Cardiac muscle cell (in vitro differentiated cells and primary cell): Measurements from ENCODE around the gene SLC4A8. TPM values are rescaled to one million over a fixed set of nuclear protein-coding genes. Genes with fewer than 3 reads are reported as not detected.
A peak's percentile ranks its signal among the peaks of the same experiment; 100 is the strongest.

ENCODE experiments used
- DNase-seq, 2 donors: peaks; one replicate each; pipeline versions ENCODE4 v3.0.0 to v3.0.0-alpha.2; 2010 to 2017; ENCODE audit warnings: low read depth in 1 of 2, low spot score in 1 of 2
- H3K27ac ChIP-seq: fragments of 200-600 bp; sonication (generic); 2 replicates; pipeline ENCODE4 v1.5.1; 2016
- H3K27me3 ChIP-seq: fragments of 200-600 bp; sonication (generic); 2 replicates; pipeline ENCODE4 v1.6.0; 2016; ENCODE audit warnings: control low read depth
- H3K36me3 ChIP-seq: fragments of 200-600 bp; sonication (generic); 2 replicates; pipeline ENCODE4 v1.5.1; 2016; ENCODE audit warnings: control low read depth
- H3K4me1 ChIP-seq: fragments of 200-600 bp; sonication (generic); 2 replicates; pipeline ENCODE4 v1.8.1; 2017; ENCODE audit warnings: low read depth, mild to moderate bottlenecking, mixed run types
- H3K4me3 ChIP-seq: fragments of 200-600 bp; sonication (generic); 2 replicates; pipeline ENCODE4 v1.5.1; 2016; ENCODE audit warnings: mild to moderate bottlenecking
- H3K9me3 ChIP-seq: fragments of 200-600 bp; sonication (generic); 2 replicates; pipeline ENCODE4 v1.5.1; 2017; ENCODE audit warnings: low read depth, mild to moderate bottlenecking, control low read depth
- polyA plus RNA-seq: library from polyadenylated mRNA; unstranded; fragments of >200 nt; fragmentation: Nextera tagmentation; extraction: Ambion mirVana; gene quantifications from 2 replicates; pipeline ENCODE4 v1.2.1, GENCODE V29; 2016
- total RNA-seq: library from RNA; depleted of rRNA; stranded (reverse); fragments of >200 nt; gene quantifications from 2 replicates; pipeline ENCODE4 v1.2.3, GENCODE V29; 2016
- TF ChIP-seq, protein P1 (sequence below): IDR thresholded peaks from 2 replicates; pipeline ENCODE4 v1.5.1; 2012; ENCODE audit warnings: low read depth, mild to moderate bottlenecking, low read length

The SLC4A8 gene
- total and polyA plus RNA-seq, 2 experiments from 2014 or later = 1.9 to 4.9 TPM

DNA sequence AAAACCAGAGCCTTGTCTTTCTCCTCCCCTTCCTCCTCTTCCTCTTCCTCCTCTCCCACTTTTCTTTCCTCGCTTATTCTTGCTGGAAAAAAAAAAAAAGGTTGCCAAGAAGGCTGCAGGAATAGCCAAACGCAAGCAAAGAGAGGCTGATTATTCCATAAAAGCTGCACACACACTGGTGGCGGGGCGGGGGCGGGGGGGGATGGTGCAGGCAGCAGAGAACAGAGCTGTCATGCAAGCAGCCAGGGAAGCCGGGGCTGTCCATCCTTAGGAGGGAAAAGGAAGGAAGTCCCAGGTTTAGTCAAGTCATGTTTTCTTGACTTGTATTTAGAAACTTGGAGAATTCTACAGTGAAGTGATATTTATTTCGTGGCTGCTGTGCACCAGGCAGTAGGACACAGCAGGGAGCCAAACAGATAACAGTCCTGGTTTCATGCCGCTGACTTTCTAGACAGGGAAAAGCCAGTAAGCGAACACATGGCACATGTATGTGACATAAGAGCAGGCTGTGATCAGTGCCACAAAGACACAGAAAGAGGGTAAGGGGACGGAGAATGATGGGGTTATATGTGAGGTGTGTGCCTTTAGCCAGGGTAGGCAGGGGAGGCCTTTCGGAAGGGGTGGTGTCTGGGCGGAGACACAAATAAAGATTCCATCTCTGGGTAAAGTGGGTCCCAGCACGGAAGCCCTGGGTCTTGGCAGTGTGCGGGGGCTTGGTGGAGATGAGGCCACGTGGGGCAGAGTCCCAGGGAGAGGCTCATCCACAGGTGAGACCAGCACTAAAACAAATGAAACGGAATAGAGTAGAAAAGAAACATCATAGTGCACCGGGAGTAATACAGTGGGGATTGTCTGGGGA, 109.8 kb downstream of the SLC4A8 start:
- no peaks in the 10 kb centered on the region for H3K9me3 ChIP-seq
- H3K36me3 ChIP-seq = no peaks in the 10 kb centered on the region
- no peak overlapping the region for H3K27ac ChIP-seq
- H3K4me1 ChIP-seq = no peaks in the 10 kb centered on the region
- H3K27me3 ChIP-seq = no peaks in the 10 kb centered on the region
- TF ChIP-seq, protein P1, sequence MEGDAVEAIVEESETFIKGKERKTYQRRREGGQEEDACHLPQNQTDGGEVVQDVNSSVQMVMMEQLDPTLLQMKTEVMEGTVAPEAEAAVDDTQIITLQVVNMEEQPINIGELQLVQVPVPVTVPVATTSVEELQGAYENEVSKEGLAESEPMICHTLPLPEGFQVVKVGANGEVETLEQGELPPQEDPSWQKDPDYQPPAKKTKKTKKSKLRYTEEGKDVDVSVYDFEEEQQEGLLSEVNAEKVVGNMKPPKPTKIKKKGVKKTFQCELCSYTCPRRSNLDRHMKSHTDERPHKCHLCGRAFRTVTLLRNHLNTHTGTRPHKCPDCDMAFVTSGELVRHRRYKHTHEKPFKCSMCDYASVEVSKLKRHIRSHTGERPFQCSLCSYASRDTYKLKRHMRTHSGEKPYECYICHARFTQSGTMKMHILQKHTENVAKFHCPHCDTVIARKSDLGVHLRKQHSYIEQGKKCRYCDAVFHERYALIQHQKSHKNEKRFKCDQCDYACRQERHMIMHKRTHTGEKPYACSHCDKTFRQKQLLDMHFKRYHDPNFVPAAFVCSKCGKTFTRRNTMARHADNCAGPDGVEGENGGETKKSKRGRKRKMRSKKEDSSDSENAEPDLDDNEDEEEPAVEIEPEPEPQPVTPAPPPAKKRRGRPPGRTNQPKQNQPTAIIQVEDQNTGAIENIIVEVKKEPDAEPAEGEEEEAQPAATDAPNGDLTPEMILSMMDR = no peak
- no peak for DNase-seq
- H3K4me3 ChIP-seq = no peak overlapping the region

DNA sequence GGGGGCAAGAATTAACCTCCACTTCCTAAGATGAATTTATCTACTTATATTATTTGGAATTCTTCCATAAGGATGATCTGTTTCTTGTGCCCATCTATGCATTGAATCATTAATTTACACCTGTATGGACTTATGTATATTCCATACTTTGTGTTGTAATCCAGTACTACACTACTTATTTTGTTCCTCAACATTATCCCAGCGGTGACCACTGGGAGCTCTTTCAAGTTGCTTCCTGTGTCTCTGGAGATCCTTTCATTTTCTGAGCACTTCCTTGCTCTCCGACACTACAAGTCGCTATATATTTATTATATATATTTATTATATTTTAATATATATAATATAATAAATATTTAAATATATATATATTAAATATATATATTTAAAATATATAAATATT, 111.5 kb downstream of the SLC4A8 start:
- H3K4me1 ChIP-seq = no peaks in the 10 kb centered on the region

DNA sequence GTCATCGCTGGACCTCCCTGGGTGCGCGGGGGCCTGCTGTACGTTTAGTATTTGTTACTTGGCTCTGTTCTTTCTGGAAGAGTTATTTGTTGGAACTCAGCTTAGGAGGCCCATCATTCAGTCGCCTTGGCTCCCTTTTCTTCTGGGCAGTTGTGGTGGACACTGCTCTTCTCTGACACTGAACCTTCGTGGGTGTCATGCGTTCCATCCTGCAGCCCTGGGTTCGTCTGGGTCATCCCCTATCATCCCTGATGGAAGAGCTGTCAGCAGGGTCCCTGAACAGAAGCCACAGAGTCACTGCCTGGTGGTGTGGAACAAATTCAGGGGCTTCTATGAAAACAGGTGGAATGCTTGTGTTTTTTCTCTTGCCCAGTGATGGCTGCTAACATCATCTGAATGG, 113.5 kb downstream of the SLC4A8 start:
- TF ChIP-seq, protein P1 = no peak
- no peak for DNase-seq
- no peaks in the 10 kb centered on the region for H3K9me3 ChIP-seq
- H3K27ac ChIP-seq = no peak overlapping the region
- no peaks in the 10 kb centered on the region for H3K27me3 ChIP-seq
- no peak overlapping the region for H3K4me3 ChIP-seq
- H3K36me3 ChIP-seq = no peaks in the 10 kb centered on the region
- no peaks in the 10 kb centered on the region for H3K4me1 ChIP-seq

More for the DNA sequence above, 111.5 kb downstream of the SLC4A8 start:
- Histone ChIP-seq H3K4me3 (no peak overlapping the region), H3K27me3 (no peaks in the 10 kb centered on the region), H3K36me3 (no peaks in the 10 kb centered on the region), H3K9me3 (no peaks in the 10 kb centered on the region), H3K27ac (no peak overlapping the region)
- TF ChIP-seq, protein P1 = no peak
- peak in 1 of 2 donors; percentile 30 for DNase-seq

DNA sequence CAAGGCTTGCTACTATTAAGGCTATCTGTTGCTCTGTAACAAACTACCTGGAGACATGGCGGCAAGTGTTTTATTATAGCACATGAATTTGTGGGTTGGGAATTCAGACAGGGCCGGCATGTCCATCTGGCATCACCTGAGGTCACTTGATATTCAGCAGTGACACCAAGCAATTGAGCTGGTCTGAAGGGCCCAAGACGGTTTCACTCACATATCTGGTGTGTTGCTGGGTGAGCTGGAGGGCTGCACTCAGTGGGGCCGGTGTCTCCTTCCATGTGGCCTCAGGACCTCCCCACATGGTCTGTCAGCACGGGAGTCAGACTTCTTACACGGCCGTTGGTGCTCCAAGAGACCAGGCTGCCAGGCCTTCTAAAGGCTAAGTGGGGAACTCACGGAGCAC, 114.0 kb downstream of the SLC4A8 start:
- no peaks in the 10 kb centered on the region for H3K36me3 ChIP-seq
- no peak overlapping the region for H3K4me3 ChIP-seq
- no peak overlapping the region for H3K27ac ChIP-seq
- H3K9me3 ChIP-seq = no peaks in the 10 kb centered on the region
- TF ChIP-seq, protein P1 = no peak
- peak in 1 of 2 donors; percentile 32 for DNase-seq
- H3K27me3 ChIP-seq = no peaks in the 10 kb centered on the region
- no peaks in the 10 kb centered on the region for H3K4me1 ChIP-seq

DNA sequence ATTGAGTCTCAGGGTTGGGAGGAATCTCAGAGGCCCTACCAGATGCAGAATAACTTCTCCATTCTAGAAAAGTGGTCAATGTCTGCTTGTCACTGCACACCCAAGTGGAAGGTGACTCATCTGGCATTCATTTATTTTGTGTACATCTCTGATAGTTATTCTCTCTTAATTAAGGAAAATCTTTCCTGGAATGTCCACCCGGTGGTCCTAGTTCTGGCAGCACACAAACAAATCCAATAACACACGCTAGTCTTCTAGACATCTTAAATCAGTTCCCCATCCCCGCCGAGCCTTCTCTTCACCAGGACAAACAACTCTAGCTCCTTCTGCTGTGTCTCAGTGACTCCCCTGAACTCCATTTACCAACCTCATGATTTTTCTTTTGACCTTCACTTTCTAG, 116.4 kb downstream of the SLC4A8 start:
- Histone ChIP-seq H3K4me3 (no peak overlapping the region), H3K27me3 (no peaks in the 10 kb centered on the region), H3K36me3 (no peaks in the 10 kb centered on the region), H3K9me3 (no peaks in the 10 kb centered on the region), H3K27ac (no peak overlapping the region), H3K4me1 (no peaks in the 10 kb centered on the region)
- no peak for DNase-seq
- TF ChIP-seq, protein P1 = no peak
